ENCODE measurements around the gene CDC42BPG.

Gene CDC42BPG

GRCh38 chr11:64804346-64805210, 39.9 kb downstream of the CDC42BPG start:
- no peak for DNase-seq (ENCODE audit: low read depth)

- no peak for DNase-seq (ENCODE audit: low read depth)
Measured at GRCh38 chr11:64803846-64804345, 40.6 kb downstream of the CDC42BPG start.

- DNase-seq (ENCODE audit: low read depth), result peak; percentile 77
Measured at GRCh38 chr11:64803158-64803845, 41.2 kb downstream of the CDC42BPG start, which contains the start of gene MAP4K2. Gene MAP4K2 (minus strand): TSS chr11:64803214. CDS start chr11:64803149, 65 bp downstream.

GRCh38 chr11:64802370-64803157, 41.9 kb downstream of the CDC42BPG start:
- DNase-seq (ENCODE audit: low read depth), result peak; percentile 11

- DNase-seq (ENCODE audit: low read depth), result no peak
Measured at GRCh38 chr11:64801561-64802369, 42.7 kb downstream of the CDC42BPG start.

- DNase-seq (ENCODE audit: low read depth), result no peak
Measured at GRCh38 chr11:64801158-64801464, 43.3 kb downstream of the CDC42BPG start.

- DNase-seq (ENCODE audit: low read depth), result no peak
Measured at GRCh38 chr11:64800303-64801157, 43.9 kb downstream of the CDC42BPG start.

- DNase-seq (ENCODE audit: low read depth), result no peak
Measured at GRCh38 chr11:64799623-64800302, 44.7 kb downstream of the CDC42BPG start.

GRCh38 chr11:64799256-64799622, 45.2 kb downstream of the CDC42BPG start:
- no peak for DNase-seq (ENCODE audit: low read depth)

GRCh38 chr11:64796757-64797541, 47.5 kb downstream of the CDC42BPG start:
- DNase-seq (ENCODE audit: low read depth), result no peak

- no peak for DNase-seq (ENCODE audit: low read depth)
Measured at GRCh38 chr11:64796047-64796756, 48.3 kb downstream of the CDC42BPG start.

GRCh38 chr11:64794526-64794925, 49.9 kb downstream of the CDC42BPG start:
- DNase-seq (ENCODE audit: low read depth), result no peak

- DNase-seq (ENCODE audit: low read depth), result no peak
Measured at GRCh38 chr11:64793271-64794160, 50.9 kb downstream of the CDC42BPG start.

GRCh38 chr11:64792482-64792881, 52.0 kb downstream of the CDC42BPG start:
- DNase-seq (ENCODE audit: low read depth), result no peak

GRCh38 chr11:64791781-64792291, 52.6 kb downstream of the CDC42BPG start:
- no peak for DNase-seq (ENCODE audit: low read depth)

GRCh38 chr11:64790205-64791095, 54.0 kb downstream of the CDC42BPG start:
- no peak for DNase-seq (ENCODE audit: low read depth)
